B cell (primary cell): ENCODE results near the gene SLC35E3. TPM values are rescaled to one million over a fixed set of nuclear protein-coding genes. Genes with fewer than 3 reads are reported as not detected.

Experiments
- ATAC-seq: fragments of 200-7000 bp; cut with Tn5 transposase; one replicate; pipeline ENCODE4 v1.10.0; 2021; ENCODE audit warnings: low read depth, mild to moderate bottlenecking, moderate number of reproducible peaks, moderate library complexity
- CTCF ChIA-PET: fragments of 350-600 bp; sonication (Branson Sonifier 250); formaldehyde crosslinking; loops from one replicate; lab custom pipeline; 2021; ENCODE audit warnings: antibody characterized with exemption, inconsistent platforms; lab: Charles Lee
- POLR2A ChIA-PET: fragments of 350-600 bp; sonication (Branson Sonifier 250); formaldehyde crosslinking; loops from one replicate; lab custom pipeline; 2021; ENCODE audit warnings: antibody characterized with exemption; lab: Charles Lee
- DNase-seq: peaks from one replicate; pipeline ENCODE4 v3.0.0; 2013
- H2AFZ ChIP-seq: 2 replicates; pipeline ENCODE4 v1.6.1; 2012; ENCODE audit warnings: mild to moderate bottlenecking, low read depth, low read length; ENCODE audit not compliant: insufficient read depth, poor library complexity, severe bottlenecking
- H3K27ac ChIP-seq, 2 donors: 1 replicate in 1 of 2; 2 replicates in 1 of 2; pipeline ENCODE4 v1.5.1; 2012 to 2013; ENCODE audit warnings: low read length in 2 of 2, mild to moderate bottlenecking in 2 of 2, moderate library complexity in 1 of 2
- H3K27me3 ChIP-seq, 4 experiments: fragments of 200-600 bp in 1 of 4; sonication (generic) in 1 of 4; replicated peaks in 1 of 4; 1 replicate in 2 of 4; 2 replicates in 2 of 4; pipeline versions ENCODE4 v1.6.1 to v1.7.0; 2013 to 2016; ENCODE audit warnings: low read length in 3 of 4, mild to moderate bottlenecking in 2 of 4, mixed read lengths in 1 of 4, moderate library complexity in 1 of 4; ENCODE audit not compliant: insufficient read depth in 4 of 4, control insufficient read depth in 3 of 4; ENCODE audit errors: control extremely low read depth in 1 of 4
- H3K36me3 ChIP-seq, 2 experiments: replicated peaks in 1 of 2; 1 replicate in 1 of 2; 2 replicates in 1 of 2; pipeline versions ENCODE4 v1.6.1 to v1.7.1; 2013; ENCODE audit warnings: low read length in 1 of 2; ENCODE audit not compliant: insufficient read depth in 2 of 2, control insufficient read depth in 1 of 2; ENCODE audit errors: control extremely low read depth in 1 of 2, extremely low read depth in 1 of 2
- H3K4me1 ChIP-seq, 2 donors: fragments of 200-600 bp in 1 of 2; sonication (generic) in 1 of 2; 1 replicate in 1 of 2; 2 replicates in 1 of 2; pipeline versions ENCODE4 v1.5.1 to v1.6.1; 2013 to 2017; ENCODE audit warnings: low read length in 2 of 2; ENCODE audit not compliant: control insufficient read depth in 2 of 2, insufficient read depth in 2 of 2
- H3K4me2 ChIP-seq: replicated peaks from 2 replicates; pipeline ENCODE3; 2012; ENCODE audit warnings: mild to moderate bottlenecking, low read depth, low read length; ENCODE audit not compliant: poor library complexity, severe bottlenecking
- H3K4me3 ChIP-seq, 5 experiments: fragments of 200-600 bp in 1 of 5; sonication (generic) in 1 of 5; 1 replicate in 3 of 5; 2 replicates in 2 of 5; pipeline versions ENCODE4 v1.5.1 to v1.7.0; 2011 to 2016; ENCODE audit warnings: low read length in 4 of 5, mild to moderate bottlenecking in 4 of 5, low read depth in 2 of 5, control low read depth in 1 of 5, moderate library complexity in 1 of 5; ENCODE audit not compliant: insufficient read depth in 1 of 5; ENCODE audit errors: control extremely low read depth in 1 of 5, extremely low read depth in 1 of 5
- H3K79me2 ChIP-seq: fragments of 200-600 bp; sonication (generic); one replicate; pipeline ENCODE4 v1.6.0; 2016; ENCODE audit warnings: low read length; ENCODE audit not compliant: control insufficient read depth, insufficient read depth
- H3K9ac ChIP-seq: fragments of 200-600 bp; sonication (generic); 2 replicates; pipeline ENCODE4 v1.6.1; 2017; ENCODE audit warnings: mild to moderate bottlenecking, low read length, moderate library complexity
- H3K9me3 ChIP-seq, 3 donors: one replicate each; pipeline versions ENCODE4 v1.6.1 to v1.7.1; 2013; ENCODE audit warnings: low read length in 2 of 3; ENCODE audit not compliant: control insufficient read depth in 2 of 3, insufficient read depth in 1 of 3; ENCODE audit errors: control extremely low read depth in 1 of 3
- H4K20me1 ChIP-seq: 2 replicates; pipeline ENCODE4 v1.6.0; 2012; ENCODE audit warnings: mild to moderate bottlenecking, low read length; ENCODE audit not compliant: insufficient read depth, control insufficient read depth, poor library complexity, severe bottlenecking
- H3K27ac Mint-ChIP-seq: one replicate; pipeline ENCODE4 v1.8.0; 2021; ENCODE audit warnings: mixed read lengths
- H3K27me3 Mint-ChIP-seq: one replicate; pipeline ENCODE4 v1.8.0; 2021; ENCODE audit warnings: mixed read lengths
- H3K4me1 Mint-ChIP-seq: one replicate; pipeline ENCODE4 v1.8.0; 2021; ENCODE audit warnings: mixed read lengths
- H3K4me3 Mint-ChIP-seq: one replicate; pipeline ENCODE4 v1.8.0; 2021; ENCODE audit warnings: mixed read lengths
- H3K9me3 Mint-ChIP-seq: one replicate; pipeline ENCODE4 v1.8.0; 2022; ENCODE audit warnings: mixed read lengths; ENCODE audit not compliant: insufficient read depth
- CTCF ChIP-seq: fragments of 200-600 bp; IDR thresholded peaks from one replicate; pipeline ENCODE4 v1.8.0; 2022; ENCODE audit warnings: antibody characterized with exemption, mild to moderate bottlenecking
- EZH2 ChIP-seq: IDR thresholded peaks from 2 replicates; pipeline ENCODE4 v1.6.1; 2012; ENCODE audit warnings: borderline replicate concordance, low read depth, mild to moderate bottlenecking, moderate library complexity, low read length; ENCODE audit not compliant: insufficient read depth, poor library complexity, severe bottlenecking
- WGBS: methylation state at CpG from one replicate; pipeline ENCODE4 v1.1.5; 2013; ENCODE audit warnings: missing lambda C conversion rate; ENCODE audit not compliant: insufficient coverage; 5-methylcytosine and 5-hydroxymethylcytosine counted together
- intact Hi-C: fragments of 100-400 bp; cut with micrococcal nuclease; formaldehyde crosslinking; loops from one replicate; pipeline ENCODE4 v1.10.0; 2022
- polyA plus RNA-seq: library from polyadenylated mRNA; depleted of rRNA; stranded (reverse); fragments of >200 nt; gene quantifications from 2 replicates; pipeline ENCODE4 v1.2.3, GENCODE V29; 2012
- total RNA-seq, 2 donors: library from RNA; stranded (reverse); fragments of 120-200 nt in 1 of 2; gene quantifications; 1 replicate in 1 of 2; 2 replicates in 1 of 2; pipeline versions ENCODE4 v1.2.3 to v1.2.4, GENCODE V29; 2013 to 2022

SLC35E3 gene
- total and polyA plus RNA-seq, 2 donors (not counting 1 experiment from before 2014, with no cell fraction given) = 7.0 to 15.1 TPM

GRCh38 chr12:68771223-68771925 lies 25.4 kb downstream of the SLC35E3 start:
- no peak overlapping the region for H3K4me3 Mint-ChIP-seq
- H3K4me3 ChIP-seq = no peak overlapping the region
- H2AFZ ChIP-seq = no peak overlapping the region
- intact Hi-C loops = no loop called here
- H3K4me1 Mint-ChIP-seq = peaks cover 21% of the 10 kb centered on the region
- no peaks in the 10 kb centered on the region for H3K27me3 Mint-ChIP-seq
- H3K9ac ChIP-seq = no peak overlapping the region
- H3K4me1 ChIP-seq = peaks cover 19 to 20% of the 10 kb centered on the region in 2 donors
- no peak for DNase-seq
- no peak overlapping the region for H3K4me2 ChIP-seq
- no peaks in the 10 kb centered on the region for H3K9me3 Mint-ChIP-seq
- no peaks in the 10 kb centered on the region for H4K20me1 ChIP-seq
- H3K27ac ChIP-seq = peak overlapping the region in 1 of 2 donors; percentile 59
- no peak for TF ChIP-seq CTCF
- TF ChIP-seq EZH2 = no peak
- H3K79me2 ChIP-seq = no peaks in the 10 kb centered on the region
- CTCF ChIA-PET = interaction anchor here (1.0 kb wide), 1 partner anchor 9 kb away, joined by 3 read pairs; no protein-coding TSS in a partner anchor
- POLR2A ChIA-PET = interaction anchor here (0.7 kb wide), 3 partner anchors 25 to 122 kb away, joined by 3 to 4 read pairs (median 3); no protein-coding TSS in a partner anchor
- peaks cover 0 to 3% of the 10 kb centered on the region in 2 experiments for H3K36me3 ChIP-seq
- H3K27ac Mint-ChIP-seq = peak overlapping the region; percentile 76
- no peaks in the 10 kb centered on the region for H3K27me3 ChIP-seq
- no peak for ATAC-seq
- no peaks in the 10 kb centered on the region for H3K9me3 ChIP-seq
- 93% methylated on average over 5 of the region's 5 CpGs for WGBS

- ChIA-PET POLR2A (no interaction called here), CTCF (interaction anchor here (0.9 to 1.0 kb wide), 3 partner anchors 35 to 412 kb away, joined by 3 to 5 read pairs (median 4); partner anchors contain the start of gene MDM2)
- Mint-ChIP-seq H3K27me3 (no peaks in the 10 kb centered on the region), H3K4me1 (peaks cover 21% of the 10 kb centered on the region), H3K27ac (peak overlapping the region; percentile 85), H3K9me3 (no peaks in the 10 kb centered on the region), H3K4me3 (peak overlapping the region; percentile 71)
- intact Hi-C loops = no loop called here
- Histone ChIP-seq H3K4me1 (peaks cover 19 to 20% of the 10 kb centered on the region in 2 donors), H3K36me3 (no peaks in the 10 kb centered on the region), H3K9me3 (no peaks in the 10 kb centered on the region), H2AFZ (peak overlapping the region; percentile 50), H3K4me2 (peak overlapping the region; percentile 55), H3K27me3 (no peaks in the 10 kb centered on the region), H3K4me3 (peak overlapping the region in 2 of 5 experiments; percentile 22 to 32), H3K27ac (peak overlapping the region; percentile 45 to 75), H3K79me2 (no peaks in the 10 kb centered on the region), H4K20me1 (no peaks in the 10 kb centered on the region), H3K9ac (peak overlapping the region; percentile 30)
- DNase-seq = peak; percentile 35
- ATAC-seq = peak; percentile 66
- WGBS = 0% methylated on average over 4 of the region's 8 CpGs
- TF ChIP-seq CTCF = no peak
- no peak for TF ChIP-seq EZH2
Measured at GRCh38 chr12:68772714-68773113, 26.7 kb downstream of the SLC35E3 start.
